Measurements from ENCODE around the gene CDIPT.

CDIPT gene

GRCh38 chr16:29860218-29860617, 2.8 kb downstream of the CDIPT start:
- no peaks in the 10 kb centered on the region for H3K27me3 ChIP-seq (ENCODE audit: control insufficient read depth, insufficient read depth, low read length)
- WGBS (ENCODE audit: insufficient coverage, insufficient read length): no CpG with 5 or more reads among the region's 9 CpGs
- H3K27ac ChIP-seq (ENCODE audit: low read length): no peak overlapping the region
- H3K9me3 ChIP-seq (ENCODE audit: control insufficient read depth, insufficient read depth, low read length): no peaks in the 10 kb centered on the region
- no peak for DNase-seq (ENCODE audit: low read depth, low spot score)
- H3K36me3 ChIP-seq (ENCODE audit: control insufficient read depth, insufficient read depth, low read length): peaks cover 13% of the 10 kb centered on the region
- H3K4me1 ChIP-seq (ENCODE audit: control insufficient read depth, insufficient read depth, low read length): peaks cover 3% of the 10 kb centered on the region; the same call in 1 of the 2 replicates
- H3K4me3 ChIP-seq (ENCODE audit: low read length): no peak overlapping the region

- Histone ChIP-seq H3K4me3 (ENCODE audit: low read length) (no peak overlapping the region), H3K27ac (ENCODE audit: low read length) (no peak overlapping the region), H3K27me3 (ENCODE audit: control insufficient read depth, insufficient read depth, low read length) (no peaks in the 10 kb centered on the region), H3K9me3 (ENCODE audit: control insufficient read depth, insufficient read depth, low read length) (no peaks in the 10 kb centered on the region), H3K36me3 (ENCODE audit: control insufficient read depth, insufficient read depth, low read length) (peaks cover 13% of the 10 kb centered on the region), H3K4me1 (ENCODE audit: control insufficient read depth, insufficient read depth, low read length) (peaks cover 3% of the 10 kb centered on the region; the same call in 1 of the 2 replicates)
- no peak for DNase-seq (ENCODE audit: low read depth, low spot score)
- no CpG with 5 or more reads among the region's 19 CpGs for WGBS (ENCODE audit: insufficient coverage, insufficient read length)
Observed at GRCh38 chr16:29858974-29859373, 4.1 kb downstream of the CDIPT start.

- Histone ChIP-seq H3K4me1 (ENCODE audit: control insufficient read depth, insufficient read depth, low read length) (no peaks in the 10 kb centered on the region), H3K9me3 (ENCODE audit: control insufficient read depth, insufficient read depth, low read length) (no peaks in the 10 kb centered on the region), H3K27ac (ENCODE audit: low read length) (no peak overlapping the region), H3K4me3 (ENCODE audit: low read length) (no peak overlapping the region), H3K36me3 (ENCODE audit: control insufficient read depth, insufficient read depth, low read length) (peaks cover 13% of the 10 kb centered on the region), H3K27me3 (ENCODE audit: control insufficient read depth, insufficient read depth, low read length) (no peaks in the 10 kb centered on the region)
- no peak for DNase-seq (ENCODE audit: low read depth, low spot score)
- no CpG with 5 or more reads among the region's 10 CpGs for WGBS (ENCODE audit: insufficient coverage, insufficient read length)
Observed at GRCh38 chr16:29858149-29858849, 4.7 kb downstream of the CDIPT start.

- no peaks in the 10 kb centered on the region for H3K4me1 ChIP-seq (ENCODE audit: control insufficient read depth, insufficient read depth, low read length)
- H3K4me3 ChIP-seq (ENCODE audit: low read length): no peak overlapping the region
- peaks cover 13% of the 10 kb centered on the region for H3K36me3 ChIP-seq (ENCODE audit: control insufficient read depth, insufficient read depth, low read length)
- WGBS (ENCODE audit: insufficient coverage, insufficient read length): no CpG with 5 or more reads among the region's 7 CpGs
- H3K9me3 ChIP-seq (ENCODE audit: control insufficient read depth, insufficient read depth, low read length): no peaks in the 10 kb centered on the region
- no peak for DNase-seq (ENCODE audit: low read depth, low spot score)
- no peak overlapping the region for H3K27ac ChIP-seq (ENCODE audit: low read length)
- H3K27me3 ChIP-seq (ENCODE audit: control insufficient read depth, insufficient read depth, low read length): no peaks in the 10 kb centered on the region
Observed at GRCh38 chr16:29857133-29857760, 5.8 kb downstream of the CDIPT start.

- Histone ChIP-seq H3K27ac (ENCODE audit: low read length) (no peak overlapping the region), H3K4me1 (ENCODE audit: control insufficient read depth, insufficient read depth, low read length) (no peaks in the 10 kb centered on the region), H3K36me3 (ENCODE audit: control insufficient read depth, insufficient read depth, low read length) (peaks cover 7% of the 10 kb centered on the region), H3K4me3 (ENCODE audit: low read length) (no peak overlapping the region), H3K27me3 (ENCODE audit: control insufficient read depth, insufficient read depth, low read length) (no peaks in the 10 kb centered on the region), H3K9me3 (ENCODE audit: control insufficient read depth, insufficient read depth, low read length) (no peaks in the 10 kb centered on the region)
- WGBS (ENCODE audit: insufficient coverage, insufficient read length): no CpG with 5 or more reads among the region's 5 CpGs
- DNase-seq (ENCODE audit: low read depth, low spot score): no peak
Observed at GRCh38 chr16:29854520-29855100, 8.4 kb downstream of the CDIPT start.

- Histone ChIP-seq H3K4me1 (ENCODE audit: control insufficient read depth, insufficient read depth, low read length) (no peaks in the 10 kb centered on the region; the same call in 1 of the 2 replicates), H3K4me3 (ENCODE audit: low read length) (no peak overlapping the region), H3K27ac (ENCODE audit: low read length) (no peak overlapping the region), H3K9me3 (ENCODE audit: control insufficient read depth, insufficient read depth, low read length) (no peaks in the 10 kb centered on the region), H3K36me3 (ENCODE audit: control insufficient read depth, insufficient read depth, low read length) (no peaks in the 10 kb centered on the region), H3K27me3 (ENCODE audit: control insufficient read depth, insufficient read depth, low read length) (no peaks in the 10 kb centered on the region)
- WGBS (ENCODE audit: insufficient coverage, insufficient read length): no CpG with 5 or more reads among the region's 7 CpGs
- DNase-seq (ENCODE audit: low read depth, low spot score): no peak
Observed at GRCh38 chr16:29852654-29853053, 10.4 kb downstream of the CDIPT start.

GRCh38 chr16:29850998-29851397, 12.0 kb downstream of the CDIPT start:
- Histone ChIP-seq H3K4me1 (ENCODE audit: control insufficient read depth, insufficient read depth, low read length) (no peaks in the 10 kb centered on the region; the same call in 1 of the 2 replicates), H3K36me3 (ENCODE audit: control insufficient read depth, insufficient read depth, low read length) (no peaks in the 10 kb centered on the region), H3K9me3 (ENCODE audit: control insufficient read depth, insufficient read depth, low read length) (no peaks in the 10 kb centered on the region), H3K4me3 (ENCODE audit: low read length) (no peak overlapping the region), H3K27ac (ENCODE audit: low read length) (no peak overlapping the region), H3K27me3 (ENCODE audit: control insufficient read depth, insufficient read depth, low read length) (no peaks in the 10 kb centered on the region)
- no CpG with 5 or more reads among the region's 3 CpGs for WGBS (ENCODE audit: insufficient coverage, insufficient read length)
- no peak for DNase-seq (ENCODE audit: low read depth, low spot score)

- H3K27ac ChIP-seq (ENCODE audit: low read length): no peak overlapping the region
- no peaks in the 10 kb centered on the region for H3K36me3 ChIP-seq (ENCODE audit: control insufficient read depth, insufficient read depth, low read length)
- no peak for DNase-seq (ENCODE audit: low read depth, low spot score)
- H3K4me1 ChIP-seq (ENCODE audit: control insufficient read depth, insufficient read depth, low read length): no peaks in the 10 kb centered on the region; the same call in 1 of the 2 replicates
- H3K9me3 ChIP-seq (ENCODE audit: control insufficient read depth, insufficient read depth, low read length): no peaks in the 10 kb centered on the region
- no peak overlapping the region for H3K4me3 ChIP-seq (ENCODE audit: low read length)
- no peaks in the 10 kb centered on the region for H3K27me3 ChIP-seq (ENCODE audit: control insufficient read depth, insufficient read depth, low read length)
- WGBS (ENCODE audit: insufficient coverage, insufficient read length): no CpG with 5 or more reads among the region's 5 CpGs
Observed at GRCh38 chr16:29849505-29849904, 13.5 kb downstream of the CDIPT start.

GRCh38 chr16:29848420-29849297, 14.4 kb downstream of the CDIPT start:
- Histone ChIP-seq H3K27me3 (ENCODE audit: control insufficient read depth, insufficient read depth, low read length) (no peaks in the 10 kb centered on the region), H3K27ac (ENCODE audit: low read length) (no peak overlapping the region), H3K4me3 (ENCODE audit: low read length) (no peak overlapping the region), H3K4me1 (ENCODE audit: control insufficient read depth, insufficient read depth, low read length) (no peaks in the 10 kb centered on the region; the same call in 1 of the 2 replicates), H3K36me3 (ENCODE audit: control insufficient read depth, insufficient read depth, low read length) (no peaks in the 10 kb centered on the region), H3K9me3 (ENCODE audit: control insufficient read depth, insufficient read depth, low read length) (no peaks in the 10 kb centered on the region)
- no CpG with 5 or more reads among the region's 15 CpGs for WGBS (ENCODE audit: insufficient coverage, insufficient read length)
- DNase-seq (ENCODE audit: low read depth, low spot score): peak; percentile 33

GRCh38 chr16:29845656-29846055, 17.4 kb downstream of the CDIPT start:
- Histone ChIP-seq H3K4me3 (ENCODE audit: low read length) (no peak overlapping the region), H3K36me3 (ENCODE audit: control insufficient read depth, insufficient read depth, low read length) (no peaks in the 10 kb centered on the region), H3K9me3 (ENCODE audit: control insufficient read depth, insufficient read depth, low read length) (no peaks in the 10 kb centered on the region), H3K4me1 (ENCODE audit: control insufficient read depth, insufficient read depth, low read length) (no peaks in the 10 kb centered on the region; the same call in 1 of the 2 replicates), H3K27me3 (ENCODE audit: control insufficient read depth, insufficient read depth, low read length) (no peaks in the 10 kb centered on the region), H3K27ac (ENCODE audit: low read length) (no peak overlapping the region)
- DNase-seq (ENCODE audit: low read depth, low spot score): no peak
- no CpG with 5 or more reads among the region's 18 CpGs for WGBS (ENCODE audit: insufficient coverage, insufficient read length)

Measured in iPS DF 6.9 (cell line).